Ishikawa (cell line): ENCODE data around the gene SMYD3.

Experiments used
- CEBPB ChIP-seq: IDR thresholded peaks from 2 replicates; pipeline ENCODE4 v1.6.1; 2012
- CREB1 ChIP-seq: IDR thresholded peaks from 2 replicates; pipeline ENCODE4 v1.6.1; 2012; ENCODE audit warnings: low read depth
- EGR1 ChIP-seq: IDR thresholded peaks from 2 replicates; pipeline ENCODE4 v1.6.1; 2012
- EP300 ChIP-seq: IDR thresholded peaks from 2 replicates; pipeline ENCODE4 v1.6.1; 2012; ENCODE audit warnings: borderline replicate concordance
- FOXM1 ChIP-seq: IDR thresholded peaks from 2 replicates; pipeline ENCODE4 v1.6.1; 2012; ENCODE audit warnings: low read depth, borderline replicate concordance
- MAX ChIP-seq: IDR thresholded peaks from 2 replicates; pipeline ENCODE4 v1.6.1; 2012
- NFIC ChIP-seq: IDR thresholded peaks from 2 replicates; pipeline ENCODE4 v1.6.1; 2012
- RAD21 ChIP-seq: IDR thresholded peaks from 2 replicates; pipeline ENCODE4 v1.6.1; 2012; ENCODE audit warnings: low read depth
- REST ChIP-seq: IDR thresholded peaks from 2 replicates; pipeline ENCODE4 v1.6.1; 2012; ENCODE audit warnings: low read depth, mild to moderate bottlenecking
- TAF1 ChIP-seq: IDR thresholded peaks from 2 replicates; pipeline ENCODE4 v1.6.1; 2012; ENCODE audit warnings: low read depth, mild to moderate bottlenecking
- TCF12 ChIP-seq: IDR thresholded peaks from 2 replicates; pipeline ENCODE4 v1.6.1; 2012; ENCODE audit warnings: low read depth
- TEAD4 ChIP-seq: IDR thresholded peaks from 2 replicates; pipeline ENCODE4 v1.6.1; 2012
- USF1 ChIP-seq: IDR thresholded peaks from 2 replicates; pipeline ENCODE4 v1.6.1; 2012
- YY1 ChIP-seq: IDR thresholded peaks from 2 replicates; pipeline ENCODE4 v1.6.1; 2012; ENCODE audit warnings: low read depth
- ZBTB7A ChIP-seq: IDR thresholded peaks from 2 replicates; pipeline ENCODE4 v1.6.1; 2012; ENCODE audit warnings: low read depth

Gene SMYD3

GRCh38 chr1:245748646-245749045 lies 758.4 kb downstream of the SMYD3 start:
- TF ChIP-seq YY1 (no peak), TCF12 (no peak), NFIC (no peak), EP300 (no peak), USF1 (no peak), FOXM1 (no peak), MAX (no peak), ZBTB7A (no peak), CEBPB (no peak), TEAD4 (no peak), TAF1 (no peak), RAD21 (no peak), REST (no peak), EGR1 (no peak), CREB1 (no peak)

GRCh38 chr1:245748240-245748639 lies 758.8 kb downstream of the SMYD3 start:
- no peak for TF ChIP-seq EGR1
- no peak for TF ChIP-seq REST
- TF ChIP-seq FOXM1: no peak
- TF ChIP-seq TAF1: no peak
- TF ChIP-seq TEAD4: peak; percentile 65
- TF ChIP-seq NFIC: no peak
- no peak; the same call in 1 of the 2 replicates for TF ChIP-seq CEBPB
- no peak for TF ChIP-seq RAD21
- TF ChIP-seq EP300: no peak
- 0 out of 2 replicates have a peak, but pooled peaks have one; percentile 19 for TF ChIP-seq TCF12
- no peak for TF ChIP-seq CREB1
- TF ChIP-seq MAX: peak; percentile 43
- TF ChIP-seq YY1: no peak
- TF ChIP-seq USF1: no peak
- no peak for TF ChIP-seq ZBTB7A

- no peak for TF ChIP-seq EP300
- TF ChIP-seq NFIC: no peak
- no peak for TF ChIP-seq USF1
- no peak for TF ChIP-seq REST
- TF ChIP-seq TCF12: no peak
- no peak for TF ChIP-seq RAD21
- no peak for TF ChIP-seq TAF1
- TF ChIP-seq CREB1: no peak
- no peak for TF ChIP-seq TEAD4
- no peak for TF ChIP-seq YY1
- TF ChIP-seq MAX: no peak
These were observed 764.2 kb downstream of the SMYD3 start for GRCh38 chr1:245742896-245743295.

- TF ChIP-seq MAX (no peak), YY1 (no peak), RAD21 (no peak), NFIC (no peak), EP300 (no peak), TAF1 (no peak), FOXM1 (no peak)
These were observed 776.3 kb downstream of the SMYD3 start for GRCh38 chr1:245730801-245731200.
